HG02885 (cell line): ENCODE results near the gene KCNJ18.
"Not testable (repeated sequence)": the region's sequence is repeated elsewhere in the genome, so short reads cannot be mapped to it uniquely, and the experiment has no call there.

Experiments
- ATAC-seq: cut with Tn5 transposase; IDR thresholded peaks from one replicate; pipeline ENCODE4 v1.9.1; 2021; ENCODE audit warnings: mild to moderate bottlenecking; ENCODE audit not compliant: unreplicated experiment, poor library complexity

Gene KCNJ18

GRCh38 chr17:21670361-21671155 lies 21.8 kb upstream of the KCNJ18 start:
- not testable (repeated sequence) for ATAC-seq

- ATAC-seq, result not testable (repeated sequence)
Measured at GRCh38 chr17:21671437-21671836, 20.9 kb upstream of the KCNJ18 start.

- ATAC-seq, result not testable (repeated sequence)
Measured at GRCh38 chr17:21671871-21672270, 20.5 kb upstream of the KCNJ18 start.

- ATAC-seq, result not testable (repeated sequence)
Measured at GRCh38 chr17:21673451-21674241, 18.7 kb upstream of the KCNJ18 start.

GRCh38 chr17:21674242-21674731 lies 18.0 kb upstream of the KCNJ18 start:
- no peak for ATAC-seq

- not testable (repeated sequence) for ATAC-seq
Measured at GRCh38 chr17:21674891-21675738, 17.2 kb upstream of the KCNJ18 start.

GRCh38 chr17:21675739-21676130 lies 16.6 kb upstream of the KCNJ18 start:
- not testable (repeated sequence) for ATAC-seq

GRCh38 chr17:21676281-21677111 lies 15.8 kb upstream of the KCNJ18 start:
- no peak for ATAC-seq

GRCh38 chr17:21677126-21677910 lies 15.0 kb upstream of the KCNJ18 start:
- ATAC-seq, result no peak

GRCh38 chr17:21677911-21678310 lies 14.4 kb upstream of the KCNJ18 start:
- no peak for ATAC-seq

- no peak for ATAC-seq
Measured at GRCh38 chr17:21678393-21679081, 13.8 kb upstream of the KCNJ18 start.

GRCh38 chr17:21679256-21680146 lies 12.8 kb upstream of the KCNJ18 start:
- ATAC-seq, result no peak

- ATAC-seq, result no peak
Measured at GRCh38 chr17:21680366-21680765, 12.0 kb upstream of the KCNJ18 start.

- ATAC-seq, result not testable (repeated sequence)
Measured at GRCh38 chr17:21680850-21681351, 11.4 kb upstream of the KCNJ18 start.

GRCh38 chr17:21681576-21681975 lies 10.7 kb upstream of the KCNJ18 start:
- ATAC-seq, result not testable (repeated sequence)

GRCh38 chr17:21682130-21682529 lies 10.2 kb upstream of the KCNJ18 start:
- not testable (repeated sequence) for ATAC-seq

- ATAC-seq, result not testable (repeated sequence)
Measured at GRCh38 chr17:21683142-21683712, 9.1 kb upstream of the KCNJ18 start.
